Fibroblast of villous mesenchyme (primary cell): ENCODE data around the gene TMEM44. TPM values are rescaled to one million over a fixed set of nuclear protein-coding genes. Genes with fewer than 3 reads are reported as not detected.

Experiments
- DNase-seq: peaks from one replicate; pipeline ENCODE4 v3.0.0-alpha.2; 2010; ENCODE audit warnings: low read depth
- H3K4me3 ChIP-seq: 2 replicates; pipeline ENCODE4 v1.5.1; 2011; ENCODE audit warnings: low read depth, mild to moderate bottlenecking, low read length
- total RNA-seq: library from RNA; depleted of rRNA; stranded (reverse); fragments of >200 nt; gene quantifications from 2 replicates; pipeline ENCODE4 v1.2.3, GENCODE V29; 2012
- TF ChIP-seq, protein P1 (sequence below): IDR thresholded peaks from 2 replicates; pipeline ENCODE4 v1.5.1; 2012; ENCODE audit warnings: low read depth, mild to moderate bottlenecking, low read length; ENCODE audit not compliant: insufficient read depth

TMEM44 gene
- total RNA-seq, 1 donor, result 11.7 TPM

DNA sequence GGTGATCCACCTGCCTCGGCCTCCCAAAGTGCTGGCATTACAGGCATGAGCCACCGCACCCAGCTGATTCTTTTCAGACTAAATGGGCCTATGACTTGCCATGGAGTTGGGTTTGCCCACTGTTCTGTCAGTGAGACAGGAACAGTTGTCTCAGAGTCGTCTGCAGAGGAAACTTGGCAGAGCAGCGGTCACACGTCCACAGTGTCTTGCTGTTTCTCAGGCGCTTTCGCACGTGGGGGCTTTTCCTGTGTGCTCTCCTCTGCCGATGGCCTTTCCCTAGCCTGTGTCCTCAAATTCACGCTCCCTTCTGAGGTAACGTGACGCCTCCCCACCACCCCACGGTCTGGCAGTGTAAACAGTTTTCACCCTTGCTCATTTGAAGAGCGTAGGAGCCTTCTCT, 11.3 kb downstream of the TMEM44 start:
- TF ChIP-seq, protein P1, sequence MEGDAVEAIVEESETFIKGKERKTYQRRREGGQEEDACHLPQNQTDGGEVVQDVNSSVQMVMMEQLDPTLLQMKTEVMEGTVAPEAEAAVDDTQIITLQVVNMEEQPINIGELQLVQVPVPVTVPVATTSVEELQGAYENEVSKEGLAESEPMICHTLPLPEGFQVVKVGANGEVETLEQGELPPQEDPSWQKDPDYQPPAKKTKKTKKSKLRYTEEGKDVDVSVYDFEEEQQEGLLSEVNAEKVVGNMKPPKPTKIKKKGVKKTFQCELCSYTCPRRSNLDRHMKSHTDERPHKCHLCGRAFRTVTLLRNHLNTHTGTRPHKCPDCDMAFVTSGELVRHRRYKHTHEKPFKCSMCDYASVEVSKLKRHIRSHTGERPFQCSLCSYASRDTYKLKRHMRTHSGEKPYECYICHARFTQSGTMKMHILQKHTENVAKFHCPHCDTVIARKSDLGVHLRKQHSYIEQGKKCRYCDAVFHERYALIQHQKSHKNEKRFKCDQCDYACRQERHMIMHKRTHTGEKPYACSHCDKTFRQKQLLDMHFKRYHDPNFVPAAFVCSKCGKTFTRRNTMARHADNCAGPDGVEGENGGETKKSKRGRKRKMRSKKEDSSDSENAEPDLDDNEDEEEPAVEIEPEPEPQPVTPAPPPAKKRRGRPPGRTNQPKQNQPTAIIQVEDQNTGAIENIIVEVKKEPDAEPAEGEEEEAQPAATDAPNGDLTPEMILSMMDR, result no peak
- no peak overlapping the region for H3K4me3 ChIP-seq
- no peak for DNase-seq

- no peak for DNase-seq
- TF ChIP-seq, protein P1, result no peak
- no peak overlapping the region for H3K4me3 ChIP-seq
Observed at GRCh38 chr3:194620196-194620595, 13.0 kb downstream of the TMEM44 start.

DNA sequence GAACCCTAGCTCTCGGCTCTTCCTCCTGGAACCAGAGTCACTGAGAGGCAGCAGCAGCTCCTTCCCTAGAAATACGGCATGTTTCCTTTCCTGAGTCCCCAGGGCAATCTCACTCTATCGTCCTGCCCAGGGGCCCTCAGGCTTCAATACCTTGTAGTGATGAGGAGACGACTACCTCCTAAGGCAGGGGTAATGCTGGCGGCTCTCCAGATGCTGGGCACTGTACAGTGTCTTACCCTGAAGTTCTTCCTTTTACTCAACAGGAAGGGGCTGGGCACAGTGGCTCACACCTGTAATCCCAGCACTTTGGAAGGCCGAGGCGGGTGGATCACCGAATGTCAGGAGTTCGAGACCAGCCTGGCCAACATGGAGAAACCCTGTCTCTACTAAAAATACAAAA, 13.5 kb downstream of the TMEM44 start:
- H3K4me3 ChIP-seq, result no peak overlapping the region
- no peak for DNase-seq
- TF ChIP-seq, protein P1, result no peak

- TF ChIP-seq, protein P1, result no peak
- DNase-seq, result no peak
- no peak overlapping the region for H3K4me3 ChIP-seq
Observed at GRCh38 chr3:194618858-194619608, 14.2 kb downstream of the TMEM44 start.

- DNase-seq, result no peak
Observed at GRCh38 chr3:194617827-194618226, 15.4 kb downstream of the TMEM44 start.

DNA sequence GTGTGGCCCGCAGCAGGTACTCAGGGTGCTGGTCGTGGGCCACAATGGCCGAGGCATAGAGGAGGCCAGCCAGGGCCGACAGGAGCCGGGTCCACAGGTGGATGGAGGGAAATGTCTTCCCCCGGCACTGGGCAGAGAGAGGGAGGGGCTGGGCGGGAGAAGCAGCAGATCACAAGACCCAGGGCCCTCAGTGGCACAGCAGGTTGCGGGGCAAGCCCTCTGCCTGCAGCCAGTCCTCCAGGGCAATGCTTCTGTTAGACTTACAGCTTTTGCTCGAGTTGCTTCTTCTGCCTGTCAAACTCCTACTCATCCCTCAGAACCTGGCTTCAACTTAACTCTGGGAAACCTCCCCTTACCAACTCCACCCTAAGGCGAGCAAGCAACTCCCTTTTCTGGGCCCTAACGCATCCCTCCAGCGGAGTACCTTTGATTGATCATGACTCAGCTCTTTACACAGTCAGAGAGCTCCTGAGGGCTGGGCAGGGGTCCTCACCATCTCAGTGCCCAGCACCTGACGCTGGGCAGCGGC, 16.0 kb downstream of the TMEM44 start:
- no peak for DNase-seq
- TF ChIP-seq, protein P1, result no peak
- no peak overlapping the region for H3K4me3 ChIP-seq

More at GRCh38 chr3:194617827-194618226, 15.4 kb downstream of the TMEM44 start:
- TF ChIP-seq, protein P1, result no peak
- H3K4me3 ChIP-seq, result no peak overlapping the region
